OCI-LY1 (cell line): Measurements from ENCODE around the gene OR4K17.

Experiments
- CTCF ChIP-seq: fragments of 200-600 bp; sonication (generic), shearing (Covaris generic); IDR thresholded peaks from 2 replicates; pipeline ENCODE4 v1.5.1; 2017; ENCODE audit warnings: mild to moderate bottlenecking, antibody characterized with exemption, low read length, moderate library complexity, mixed read lengths
- EZH2 ChIP-seq: fragments of 200-600 bp; sonication (generic), shearing (Covaris generic); IDR thresholded peaks from 2 replicates; pipeline ENCODE4 v1.8.0; 2017; ENCODE audit warnings: borderline replicate concordance, mixed run types, mild to moderate bottlenecking, antibody characterized with exemption, low read length, moderate library complexity, mixed read lengths

GRCh38 chr14:20144820-20145219, 34.3 kb downstream of the OR4K17 start:
- TF ChIP-seq CTCF (no peak), EZH2 (no peak)
